Liver (tissue), 9 donors: ENCODE measurements around the gene DCAF15. TPM values are rescaled to one million over a fixed set of nuclear protein-coding genes. Genes with fewer than 3 reads are reported as not detected.

Experiments
- DNase-seq: peaks from one replicate; pipeline ENCODE4 v3.0.0-alpha.2; 2017; ENCODE audit warnings: low spot score
- H3K27ac ChIP-seq, 2 donors: one replicate each; pipeline ENCODE4 v1.7.0; 2013; ENCODE audit warnings: inconsistent platforms in 2 of 2, low read length in 2 of 2, control low read depth in 1 of 2, low read depth in 1 of 2, mild to moderate bottlenecking in 1 of 2
- H3K27me3 ChIP-seq, 4 donors: one replicate each; pipeline versions ENCODE4 v1.6.1 to v1.7.0; 2013; ENCODE audit warnings: low read length in 3 of 4, inconsistent platforms in 1 of 4, mild to moderate bottlenecking in 1 of 4, moderate library complexity in 1 of 4; ENCODE audit not compliant: control insufficient read depth in 4 of 4, insufficient read depth in 4 of 4
- H3K36me3 ChIP-seq, 4 donors: one replicate each; pipeline versions ENCODE4 v1.6.1 to v1.7.0; 2013; ENCODE audit warnings: low read length in 3 of 4, mild to moderate bottlenecking in 3 of 4, low read depth in 1 of 4, moderate library complexity in 1 of 4; ENCODE audit not compliant: control insufficient read depth in 4 of 4, insufficient read depth in 3 of 4
- H3K4me1 ChIP-seq, 4 donors: one replicate each; pipeline versions ENCODE4 v1.6.1 to v1.7.0; 2013; ENCODE audit warnings: low read length in 3 of 4, mild to moderate bottlenecking in 3 of 4, moderate library complexity in 1 of 4; ENCODE audit not compliant: control insufficient read depth in 4 of 4, insufficient read depth in 4 of 4
- H3K4me3 ChIP-seq, 3 donors: one replicate each; pipeline versions ENCODE4 v1.6.1 to v1.7.0; 2013; ENCODE audit warnings: low read length in 3 of 3, control low read depth in 1 of 3, low read depth in 1 of 3, mild to moderate bottlenecking in 1 of 3
- H3K9ac ChIP-seq, 2 donors: one replicate each; pipeline ENCODE4 v1.7.0; 2013; ENCODE audit warnings: low read length in 2 of 2, mild to moderate bottlenecking in 2 of 2, moderate library complexity in 2 of 2, control low read depth in 1 of 2, low read depth in 1 of 2
- H3K9me3 ChIP-seq, 4 donors: one replicate each; pipeline versions ENCODE4 v1.6.1 to v1.7.0; 2013; ENCODE audit warnings: low read length in 3 of 4; ENCODE audit not compliant: control insufficient read depth in 4 of 4
- CTCF ChIP-seq: fragments of 150-350 bp; IDR thresholded peaks from 2 replicates; pipeline ENCODE4 v1.5.1; 2017; ENCODE audit warnings: improper control_type of control experiment, low read depth, low read length; ENCODE audit not compliant: missing input control
- EGR1 ChIP-seq, 2 donors: IDR thresholded peaks; 2 replicates each; pipeline ENCODE4 v1.6.1; 2016 to 2018; ENCODE audit warnings: antibody characterized with exemption in 2 of 2, low read depth in 2 of 2
- FOXA1 ChIP-seq: IDR thresholded peaks from 2 replicates; pipeline ENCODE4 v1.6.1; 2016; ENCODE audit warnings: antibody characterized with exemption
- FOXA2 ChIP-seq: IDR thresholded peaks from 2 replicates; pipeline ENCODE4 v1.6.1; 2016; ENCODE audit warnings: antibody characterized with exemption
- GABPA ChIP-seq, 2 donors: IDR thresholded peaks in 1 of 2; conservative IDR thresholded peaks in 1 of 2; 2 replicates each; pipeline ENCODE4 v1.6.1; 2016; ENCODE audit warnings: antibody characterized with exemption in 2 of 2, mild to moderate bottlenecking in 1 of 2, moderate library complexity in 1 of 2
- HNF4A ChIP-seq, 2 donors: conservative IDR thresholded peaks; 2 replicates each; pipeline ENCODE4 v1.6.1; 2016; ENCODE audit warnings: antibody characterized with exemption in 2 of 2, mild to moderate bottlenecking in 2 of 2
- HNF4G ChIP-seq: IDR thresholded peaks from 2 replicates; pipeline ENCODE4 v1.6.1; 2016; ENCODE audit warnings: antibody characterized with exemption
- JUND ChIP-seq, 2 donors: IDR thresholded peaks; 2 replicates each; pipeline ENCODE4 v1.6.1; 2016; ENCODE audit warnings: antibody characterized with exemption in 2 of 2
- NR2F2 ChIP-seq: IDR thresholded peaks from 2 replicates; pipeline ENCODE4 v1.6.1; 2016; ENCODE audit warnings: antibody characterized with exemption
- RAD21 ChIP-seq, 2 donors: IDR thresholded peaks; 2 replicates each; pipeline ENCODE4 v1.6.1; 2016; ENCODE audit warnings: antibody characterized with exemption in 2 of 2, mild to moderate bottlenecking in 2 of 2
- RXRA ChIP-seq, 2 donors: IDR thresholded peaks; 2 replicates each; pipeline ENCODE4 v1.6.1; 2017 to 2018; ENCODE audit warnings: antibody characterized with exemption in 2 of 2, mild to moderate bottlenecking in 1 of 2
- SP1 ChIP-seq: IDR thresholded peaks from 2 replicates; pipeline ENCODE4 v1.6.1; 2018; ENCODE audit warnings: antibody characterized with exemption, mild to moderate bottlenecking
- TAF1 ChIP-seq: conservative IDR thresholded peaks from 2 replicates; pipeline ENCODE4 v1.6.1; 2016; ENCODE audit warnings: antibody characterized with exemption, mild to moderate bottlenecking
- YY1 ChIP-seq: IDR thresholded peaks from 2 replicates; pipeline ENCODE4 v1.6.1; 2016; ENCODE audit warnings: antibody characterized with exemption, mild to moderate bottlenecking
- ZBTB33 ChIP-seq: IDR thresholded peaks from 2 replicates; pipeline ENCODE4 v1.6.1; 2016; ENCODE audit warnings: antibody characterized with exemption
- WGBS: extraction: QIAGEN DNeasy Blood & Tissue Kit; methylation state at CpG from one replicate; pipeline ENCODE4 v1.1.7; 2013; 5-methylcytosine and 5-hydroxymethylcytosine counted together
- polyA plus RNA-seq, 2 donors: library from polyadenylated mRNA; stranded (reverse) in 1 of 2; unstranded in 1 of 2; fragments of 200-250 nt in 1 of 2; fragments of >200 nt in 1 of 2; fragmentation: Nextera tagmentation in 1 of 2; extraction: Ambion mirVana in 1 of 2; gene quantifications; one replicate each; pipeline versions ENCODE4 v1.2.1 to v1.2.3, GENCODE V29; 2013 to 2015
- total RNA-seq, 2 donors: library from RNA; depleted of rRNA; stranded (reverse); fragments of >200 nt; gene quantifications; one replicate each; pipeline ENCODE4 v1.2.3, GENCODE V29; 2014
- TF ChIP-seq, protein P1 (sequence below): IDR thresholded peaks from 2 replicates; pipeline ENCODE4 v1.6.1; 2016; ENCODE audit warnings: antibody characterized with exemption
- TF ChIP-seq, protein P2 (sequence below): IDR thresholded peaks from 2 replicates; pipeline ENCODE4 v1.6.1; 2016; ENCODE audit warnings: antibody characterized with exemption
- TF ChIP-seq, protein P3 (sequence below): IDR thresholded peaks from 2 replicates; pipeline ENCODE4 v1.6.1; 2016; ENCODE audit warnings: antibody characterized with exemption, mild to moderate bottlenecking
- donor health status: healthy.
- donor health status: healthy.
- donor health status: healthy.
- donor health status: healthy.
- donor health status: healthy.

DCAF15 gene
- total and polyA plus RNA-seq, 4 donors = 2.6 to 10.4 (median 5.5) TPM

DNA sequence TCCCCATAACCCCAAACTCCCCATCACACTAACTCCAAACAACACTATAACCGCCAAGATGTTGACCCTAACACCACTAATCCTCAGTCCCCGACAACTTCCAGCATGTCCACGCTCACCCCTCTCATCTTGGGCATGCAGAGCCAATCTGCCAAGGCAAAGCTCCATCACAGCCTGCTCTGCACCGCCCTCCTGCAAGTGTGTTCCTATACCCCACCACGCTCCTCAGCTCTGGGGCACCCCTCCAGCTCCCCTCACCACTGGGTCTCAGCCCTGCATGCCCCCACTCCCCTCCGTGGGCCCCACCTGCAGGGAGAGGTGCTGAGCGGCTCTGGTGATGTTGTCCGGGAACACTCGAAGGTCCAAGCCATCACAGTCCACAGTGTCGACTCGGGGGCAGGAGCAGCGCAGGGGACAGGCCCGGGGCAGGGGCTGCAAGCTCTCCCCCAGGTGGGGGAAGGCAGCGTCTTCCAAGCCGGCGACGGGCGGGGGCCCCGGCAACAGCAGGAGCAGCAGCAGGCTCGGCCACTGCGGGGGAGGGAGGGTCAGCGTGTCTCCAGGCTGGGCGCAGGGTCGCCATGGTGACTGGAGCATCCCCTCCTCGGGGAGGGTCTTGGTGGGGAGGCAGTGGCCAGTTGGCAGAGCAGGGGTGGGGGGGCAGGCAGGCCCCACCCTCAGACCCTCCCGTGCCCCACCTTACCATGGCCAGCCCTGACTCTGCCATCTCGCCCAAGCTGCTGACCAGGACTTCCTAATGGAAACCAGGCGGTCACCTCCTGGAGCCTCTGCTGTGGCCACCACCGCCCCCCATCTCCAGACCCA is 14.6 kb upstream of the DCAF15 start:
- Histone ChIP-seq H3K4me3 (no peak overlapping the region), H3K27ac (no peak overlapping the region), H3K27me3 (peaks cover 0 to 5% (median 2%) of the 10 kb centered on the region in 4 donors), H3K9ac (no peak overlapping the region), H3K36me3 (no peaks in the 10 kb centered on the region), H3K4me1 (no peaks in the 10 kb centered on the region), H3K9me3 (no peaks in the 10 kb centered on the region)
- whole genome bisulfite sequencing = 18% methylated on average over 29 of the region's 29 CpGs
- DNase-seq = no peak
- TF ChIP-seq, protein P1, sequence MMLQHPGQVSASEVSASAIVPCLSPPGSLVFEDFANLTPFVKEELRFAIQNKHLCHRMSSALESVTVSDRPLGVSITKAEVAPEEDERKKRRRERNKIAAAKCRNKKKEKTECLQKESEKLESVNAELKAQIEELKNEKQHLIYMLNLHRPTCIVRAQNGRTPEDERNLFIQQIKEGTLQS = no peak
- TF ChIP-seq YY1 (no peak), RXRA (IDR thresholded peaks at IDR 0.05) (no peak), RAD21 (IDR thresholded peaks at IDR 0.05) (no peak), SP1 (no peak), ZBTB33 (no peak), GABPA (IDR thresholded peaks at IDR 0.05 in 1 of 2, conservative IDR thresholded peaks at IDR 0.05 in 1 of 2) (no peak), EGR1 (IDR thresholded peaks at IDR 0.05; ENCODE audit: low read depth in 2 of 2) (no peak), FOXA1 (no peak), JUND (IDR thresholded peaks at IDR 0.05) (no peak), TAF1 (no peak), FOXA2 (no peak), HNF4A (conservative IDR thresholded peaks at IDR 0.05) (no peak), NR2F2 (no peak), CTCF (no peak), HNF4G (no peak)
- TF ChIP-seq, protein P2, sequence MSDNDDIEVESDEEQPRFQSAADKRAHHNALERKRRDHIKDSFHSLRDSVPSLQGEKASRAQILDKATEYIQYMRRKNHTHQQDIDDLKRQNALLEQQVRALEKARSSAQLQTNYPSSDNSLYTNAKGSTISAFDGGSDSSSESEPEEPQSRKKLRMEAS = no peak
- TF ChIP-seq, protein P3, sequence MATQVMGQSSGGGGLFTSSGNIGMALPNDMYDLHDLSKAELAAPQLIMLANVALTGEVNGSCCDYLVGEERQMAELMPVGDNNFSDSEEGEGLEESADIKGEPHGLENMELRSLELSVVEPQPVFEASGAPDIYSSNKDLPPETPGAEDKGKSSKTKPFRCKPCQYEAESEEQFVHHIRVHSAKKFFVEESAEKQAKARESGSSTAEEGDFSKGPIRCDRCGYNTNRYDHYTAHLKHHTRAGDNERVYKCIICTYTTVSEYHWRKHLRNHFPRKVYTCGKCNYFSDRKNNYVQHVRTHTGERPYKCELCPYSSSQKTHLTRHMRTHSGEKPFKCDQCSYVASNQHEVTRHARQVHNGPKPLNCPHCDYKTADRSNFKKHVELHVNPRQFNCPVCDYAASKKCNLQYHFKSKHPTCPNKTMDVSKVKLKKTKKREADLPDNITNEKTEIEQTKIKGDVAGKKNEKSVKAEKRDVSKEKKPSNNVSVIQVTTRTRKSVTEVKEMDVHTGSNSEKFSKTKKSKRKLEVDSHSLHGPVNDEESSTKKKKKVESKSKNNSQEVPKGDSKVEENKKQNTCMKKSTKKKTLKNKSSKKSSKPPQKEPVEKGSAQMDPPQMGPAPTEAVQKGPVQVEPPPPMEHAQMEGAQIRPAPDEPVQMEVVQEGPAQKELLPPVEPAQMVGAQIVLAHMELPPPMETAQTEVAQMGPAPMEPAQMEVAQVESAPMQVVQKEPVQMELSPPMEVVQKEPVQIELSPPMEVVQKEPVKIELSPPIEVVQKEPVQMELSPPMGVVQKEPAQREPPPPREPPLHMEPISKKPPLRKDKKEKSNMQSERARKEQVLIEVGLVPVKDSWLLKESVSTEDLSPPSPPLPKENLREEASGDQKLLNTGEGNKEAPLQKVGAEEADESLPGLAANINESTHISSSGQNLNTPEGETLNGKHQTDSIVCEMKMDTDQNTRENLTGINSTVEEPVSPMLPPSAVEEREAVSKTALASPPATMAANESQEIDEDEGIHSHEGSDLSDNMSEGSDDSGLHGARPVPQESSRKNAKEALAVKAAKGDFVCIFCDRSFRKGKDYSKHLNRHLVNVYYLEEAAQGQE = no peak
